ENCODE data around the gene FOXC1.

FOXC1 gene

GRCh38 chr6:1584996-1585668 lies 24.6 kb upstream of the FOXC1 start:
- TF ChIP-seq ZFX (IDR thresholded peaks at IDR 0.05; ENCODE audit: borderline replicate concordance) (no peak), CTCF (IDR thresholded peaks at IDR 0.05) (no peak)
- no peak overlapping the region for H3K27ac ChIP-seq

GRCh38 chr6:1585669-1586049 lies 24.1 kb upstream of the FOXC1 start:
- no peak overlapping the region for H3K27ac ChIP-seq
- TF ChIP-seq CTCF (IDR thresholded peaks at IDR 0.05) = no peak
- no peak for TF ChIP-seq ZFX (IDR thresholded peaks at IDR 0.05; ENCODE audit: borderline replicate concordance)

- H3K27ac ChIP-seq = no peak overlapping the region
- TF ChIP-seq CTCF (IDR thresholded peaks at IDR 0.05) = no peak
- TF ChIP-seq ZFX (IDR thresholded peaks at IDR 0.05; ENCODE audit: borderline replicate concordance) = no peak
Observed at GRCh38 chr6:1586256-1586655, 23.5 kb upstream of the FOXC1 start.

- TF ChIP-seq ZFX (IDR thresholded peaks at IDR 0.05; ENCODE audit: borderline replicate concordance) (no peak), CTCF (IDR thresholded peaks at IDR 0.05) (no peak)
- no peak overlapping the region for H3K27ac ChIP-seq
Observed at GRCh38 chr6:1586861-1587450, 22.8 kb upstream of the FOXC1 start.

- H3K27ac ChIP-seq = no peak overlapping the region
- TF ChIP-seq ZFX (IDR thresholded peaks at IDR 0.05; ENCODE audit: borderline replicate concordance) (no peak), CTCF (IDR thresholded peaks at IDR 0.05) (no peak)
Observed at GRCh38 chr6:1587546-1587945, 22.2 kb upstream of the FOXC1 start.

GRCh38 chr6:1587977-1588376 lies 21.7 kb upstream of the FOXC1 start:
- TF ChIP-seq CTCF (IDR thresholded peaks at IDR 0.05) (no peak), ZFX (IDR thresholded peaks at IDR 0.05; ENCODE audit: borderline replicate concordance) (no peak)
- no peak overlapping the region for H3K27ac ChIP-seq

- TF ChIP-seq CTCF (IDR thresholded peaks at IDR 0.05) = no peak
- no peak for TF ChIP-seq ZFX (IDR thresholded peaks at IDR 0.05; ENCODE audit: borderline replicate concordance)
- no peak overlapping the region for H3K27ac ChIP-seq
Observed at GRCh38 chr6:1589208-1589607, 20.5 kb upstream of the FOXC1 start.
